Measurements from ENCODE around the gene NFATC2. TPM values are rescaled to one million over a fixed set of nuclear protein-coding genes. Genes with fewer than 3 reads are reported as not detected.

NFATC2 gene
- total and polyA plus RNA-seq, 2 of the 8 experiments (the other 6 are each of a cell fraction or from before 2014, with no cell fraction given) = 0.27 to 0.91 TPM

- Histone ChIP-seq H3K79me2 (ENCODE audit: control insufficient read depth in 1 of 2, insufficient read depth in 2 of 2, low read length in 2 of 2) (no peaks in the 10 kb centered on the region), H3K9me3 (ENCODE audit: insufficient read depth in 2 of 2, low read depth in 1 of 2, low read length in 1 of 2) (no peaks in the 10 kb centered on the region), H2BK12ac (ENCODE audit: low read depth, low read length) (no peak overlapping the region), H2BK20ac (ENCODE audit: low read length) (no peak overlapping the region), H3K27me3 (replicated peaks in 1 of 4; ENCODE audit: control insufficient read depth in 3 of 4, extremely low read depth in 1 of 4, insufficient read depth in 3 of 4, low read length in 3 of 4) (no peaks in the 10 kb centered on the region), H3K23ac (ENCODE audit: insufficient read length) (no peak overlapping the region), H4K20me1 (replicated peaks in 1 of 2; ENCODE audit: control insufficient read depth in 1 of 2, insufficient read depth in 2 of 2, low read length in 2 of 2) (peaks cover 0 to 2% of the 10 kb centered on the region in 2 experiments), H3K36me3 (ENCODE audit: control insufficient read depth in 2 of 4, insufficient read depth in 4 of 4, low read length in 3 of 4) (no peaks in the 10 kb centered on the region), H3K23me2 (ENCODE audit: low read depth, low read length) (no peaks in the 10 kb centered on the region), H4K5ac (ENCODE audit: insufficient read length, low read depth, low read length) (no peak overlapping the region), H2BK15ac (ENCODE audit: low read length) (no peak overlapping the region), H3K4me2 (ENCODE audit: insufficient read depth in 1 of 2, low read depth in 2 of 2, low read length in 2 of 2) (no peak overlapping the region), H3K4me1 (replicated peaks in 1 of 4; ENCODE audit: control insufficient read depth in 3 of 4, insufficient read depth in 4 of 4, low read length in 3 of 4) (no peaks in the 10 kb centered on the region), H2AFZ (ENCODE audit: low read length) (no peak overlapping the region), H2BK5ac (ENCODE audit: low read depth, low read length) (no peak overlapping the region), H3K56ac (replicated peaks; ENCODE audit: insufficient read length, low read depth, low read length) (no peak overlapping the region), H3K4me3 (ENCODE audit: extremely low read depth in 1 of 4, insufficient read depth in 2 of 4, low read depth in 3 of 4, low read length in 4 of 4) (no peak overlapping the region), H3K14ac (ENCODE audit: insufficient read length) (no peak overlapping the region), H3K9ac (replicated peaks in 1 of 4; ENCODE audit: extremely low read depth in 1 of 4, low read depth in 3 of 4, low read length in 3 of 4) (no peak overlapping the region), H4K91ac (replicated peaks; ENCODE audit: insufficient read length, low read length) (no peak overlapping the region), H3K79me1 (ENCODE audit: low read depth, low read length) (no peaks in the 10 kb centered on the region), H3K4ac (replicated peaks; ENCODE audit: insufficient read length, low read depth, low read length) (no peak overlapping the region), H3K27ac (ENCODE audit: low read depth, low read length) (no peak overlapping the region), H4K8ac (ENCODE audit: extremely low read depth, insufficient read depth, low read length) (no peak overlapping the region), H2AK5ac (ENCODE audit: low read depth, low read length) (no peak overlapping the region), H3K18ac (ENCODE audit: extremely low read depth, low read length) (no peak overlapping the region), H2BK120ac (replicated peaks; ENCODE audit: low read depth, low read length) (no peak overlapping the region)
- no peak for FAIRE-seq
- no peak for DNase-seq (ENCODE audit: low read depth in 1 of 2, low spot score in 2 of 2)
- CTCF ChIA-PET (ENCODE audit: partially characterized antibody) = interaction anchor here (0.7 to 1.0 kb wide), 2 partner anchors 16 to 96 kb away, joined by 3 read pairs; no protein-coding TSS in a partner anchor
- WGBS, 2 experiments (ENCODE audit: extremely low coverage in 1 of 2, insufficient coverage in 1 of 2, insufficient read length in 1 of 2, insufficient replicate concordance in 2 of 2, low coverage in 1 of 2, low lambda C conversion rate in 2 of 2, missing lambda C conversion rate in 1 of 2) = 88% methylated on average over 4 of the region's 4 CpGs; no CpG with 5 or more reads in 1 of the 2 experiments
- POLR2A ChIA-PET (ENCODE audit: partially characterized antibody) = no interaction called here
- no peak for TF ChIP-seq EP300 (IDR thresholded peaks at IDR 0.05; ENCODE audit: borderline replicate concordance in 1 of 2, low read depth in 2 of 2, low read length in 2 of 2)
- no peak for TF ChIP-seq ZNF274 (IDR thresholded peaks at IDR 0.05; ENCODE audit: borderline replicate concordance, extremely low read depth, low read length)
- no peak for TF ChIP-seq USF2 (IDR thresholded peaks at IDR 0.05; ENCODE audit: low read length)
- no peak for TF ChIP-seq CHD1 (IDR thresholded peaks at IDR 0.05; ENCODE audit: low read depth, low read length)
- no peak for TF ChIP-seq SIRT6 (IDR thresholded peaks at IDR 0.05; ENCODE audit: low read length)
- TF ChIP-seq POU5F1 (IDR thresholded peaks at IDR 0.05; ENCODE audit: low read depth, low read length) = no peak
- no peak for TF ChIP-seq CTCF (IDR thresholded peaks at IDR 0.05; ENCODE audit: control extremely low read depth in 1 of 3, insufficient read depth in 1 of 3, low read depth in 1 of 3, low read length in 3 of 3)
- TF ChIP-seq ATF3 (IDR thresholded peaks at IDR 0.05; ENCODE audit: insufficient read depth, low read depth, low read length) = no peak
- TF ChIP-seq POLR2A (IDR thresholded peaks at IDR 0.05; ENCODE audit: control extremely low read depth in 1 of 2, low read depth in 2 of 2, low read length in 2 of 2) = no peak
- TF ChIP-seq KDM1A (IDR thresholded peaks at IDR 0.05; ENCODE audit: borderline replicate concordance, low read length) = peak; percentile 88; the same call in 1 of the 2 replicates
Measured at GRCh38 chr20:51473256-51473655, 69.3 kb downstream of the NFATC2 start.
